Fibroblast of skin of left biceps (primary cell): ENCODE results near the gene RTN4RL2.
"Not testable (repeated sequence)": the region's sequence is repeated elsewhere in the genome, so short reads cannot be mapped to it uniquely, and the experiment has no call there.

ENCODE experiments used
- DNase-seq, 2 experiments: peaks; one replicate each; pipeline ENCODE4 v3.0.0-alpha.2; 2013; ENCODE audit warnings: low read depth in 2 of 2

Gene RTN4RL2

GRCh38 chr11:57432714-57433163 is 27.6 kb upstream of the RTN4RL2 start:
- peak; percentile 25 to 36 for DNase-seq

- peak; percentile 83 for DNase-seq
Observed at GRCh38 chr11:57434640-57435546, 25.4 kb upstream of the RTN4RL2 start.

GRCh38 chr11:57436031-57436430 is 24.3 kb upstream of the RTN4RL2 start:
- DNase-seq, result no peak

- DNase-seq, result no peak
Observed at GRCh38 chr11:57438345-57439285, 21.7 kb upstream of the RTN4RL2 start.

GRCh38 chr11:57439786-57440185 is 20.5 kb upstream of the RTN4RL2 start:
- no peak for DNase-seq

GRCh38 chr11:57440744-57441414 is 19.4 kb upstream of the RTN4RL2 start:
- no peak for DNase-seq

- DNase-seq, result no peak
Observed at GRCh38 chr11:57444362-57445121, 15.8 kb upstream of the RTN4RL2 start.

- not testable (repeated sequence) for DNase-seq
Observed at GRCh38 chr11:57445122-57445394, 15.3 kb upstream of the RTN4RL2 start.

GRCh38 chr11:57446055-57446454 is 14.3 kb upstream of the RTN4RL2 start:
- DNase-seq, result no peak

GRCh38 chr11:57453543-57454177 is 6.7 kb upstream of the RTN4RL2 start:
- no peak for DNase-seq

GRCh38 chr11:57456960-57457642 is 3.2 kb upstream of the RTN4RL2 start:
- DNase-seq, result no peak

GRCh38 chr11:57457643-57458023 is 2.7 kb upstream of the RTN4RL2 start:
- no peak for DNase-seq

GRCh38 chr11:57458060-57458409 is 2.3 kb upstream of the RTN4RL2 start:
- DNase-seq, result no peak

- no peak for DNase-seq
Observed at GRCh38 chr11:57458410-57459163, 1.7 kb upstream of the RTN4RL2 start.

GRCh38 chr11:57459164-57460021 is 935 bp upstream of the RTN4RL2 start:
- no peak for DNase-seq

GRCh38 chr11:57460758-57461749 is 726 bp downstream of the RTN4RL2 start:
- no peak for DNase-seq

GRCh38 chr11:57461841-57462489 is 1.6 kb downstream of the RTN4RL2 start:
- no peak for DNase-seq
